SU-DHL-6 (cell line): ENCODE measurements around the gene GGA1.

ENCODE experiments used
- H2AFZ ChIP-seq: fragments of 200-600 bp; sonication (generic); 2 replicates; pipeline ENCODE4 v1.6.1; 2014; ENCODE audit warnings: low read depth, mild to moderate bottlenecking, moderate library complexity, mixed read lengths, antibody characterized with exemption, low read length; ENCODE audit not compliant: severe bottlenecking
- H3F3A ChIP-seq: fragments of 200-600 bp; shearing (Covaris generic); 2 replicates; pipeline ENCODE4 v1.6.0; 2016; ENCODE audit warnings: antibody characterized with exemption, mild to moderate bottlenecking; ENCODE audit not compliant: insufficient read depth
- H3K27ac ChIP-seq: fragments of 200-600 bp; sonication (generic); 2 replicates; pipeline ENCODE4 v1.5.1; 2016; ENCODE audit warnings: low read depth, mild to moderate bottlenecking, low read length, moderate library complexity, mixed read lengths
- H3K27me3 ChIP-seq: fragments of 200-600 bp; sonication (generic), shearing (Covaris generic); 2 replicates; pipeline ENCODE4 v1.6.0; 2014; ENCODE audit warnings: mild to moderate bottlenecking, low read length
- H3K36me3 ChIP-seq: fragments of 200-600 bp; sonication (generic); 2 replicates; pipeline ENCODE4 v1.6.1; 2014; ENCODE audit warnings: mild to moderate bottlenecking, low read length, mixed read lengths
- H3K4me2 ChIP-seq: fragments of 300-600, 200-600 bp; shearing (Covaris generic), sonication (generic); 2 replicates; pipeline ENCODE4 v1.6.0; 2014; ENCODE audit warnings: low read length, low read depth, mild to moderate bottlenecking; ENCODE audit not compliant: poor library complexity, severe bottlenecking
- H3K4me3 ChIP-seq: fragments of 200-600 bp; sonication (generic); 2 replicates; pipeline ENCODE4 v1.5.1; 2014; ENCODE audit warnings: antibody characterized with exemption, low read length, mild to moderate bottlenecking, mixed read lengths; ENCODE audit not compliant: insufficient read depth, poor library complexity, severe bottlenecking
- H3K79me2 ChIP-seq: fragments of 200-600 bp; sonication (generic); 2 replicates; pipeline ENCODE4 v1.6.1; 2014; ENCODE audit warnings: mild to moderate bottlenecking, low read length, moderate library complexity; ENCODE audit not compliant: insufficient read depth
- H3K9ac ChIP-seq: fragments of 200-600 bp; sonication (generic); 2 replicates; pipeline ENCODE4 v1.7.0; 2014; ENCODE audit warnings: mild to moderate bottlenecking, low read length
- H3K9me2 ChIP-seq: fragments of 200-600 bp; sonication (generic); replicated peaks from 2 replicates; pipeline ENCODE4 v1.6.1; 2014; ENCODE audit warnings: low read length; ENCODE audit not compliant: insufficient read depth
- H3K9me3 ChIP-seq: fragments of 200-600 bp; sonication (generic); 2 replicates; pipeline ENCODE4 v1.6.1; 2014; ENCODE audit warnings: low read length, mixed read lengths; ENCODE audit not compliant: insufficient read depth
- H4K20me1 ChIP-seq: fragments of 200-600 bp; sonication (generic); 2 replicates; pipeline ENCODE4 v1.6.1; 2014; ENCODE audit warnings: low read depth, mild to moderate bottlenecking, antibody characterized with exemption, low read length, moderate library complexity, mixed read lengths
- EZH2phosphoT487 ChIP-seq: fragments of 200-600 bp; sonication (generic), shearing (Covaris generic); conservative IDR thresholded peaks from 2 replicates; pipeline ENCODE4 v1.6.1; 2018; ENCODE audit warnings: mild to moderate bottlenecking, antibody characterized with exemption, low read length, moderate library complexity, mixed read lengths
- TF ChIP-seq, protein P1 (sequence below): fragments of 200-600 bp; sonication (generic); IDR thresholded peaks from one replicate; pipeline ENCODE4 v1.5.1; 2017; ENCODE audit warnings: antibody characterized with exemption, mild to moderate bottlenecking, low read length, moderate library complexity; ENCODE audit not compliant: insufficient read depth, poor library complexity, severe bottlenecking

GGA1 gene

DNA sequence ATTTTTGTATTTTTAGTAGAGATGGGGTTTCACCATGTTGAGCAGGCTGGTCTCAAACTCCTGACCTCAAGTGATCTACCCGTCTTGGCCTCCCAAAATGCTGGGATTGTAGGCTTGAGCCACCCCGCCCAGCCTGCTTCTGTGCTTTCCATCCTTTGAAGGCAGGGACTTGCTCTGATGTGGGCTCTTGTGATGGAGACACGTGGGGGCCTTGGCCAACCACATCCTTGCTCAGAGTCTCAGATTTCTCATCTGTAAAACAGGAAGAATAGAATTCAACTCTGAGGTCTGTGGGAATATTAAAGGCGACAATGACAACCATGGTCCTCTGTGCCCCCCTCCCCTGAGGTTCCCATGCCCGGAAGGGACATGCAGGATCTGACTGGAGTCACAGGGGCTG lies 3.8 kb upstream of the GGA1 start:
- Histone ChIP-seq H3K9me3 (no peaks in the 10 kb centered on the region), H3K27ac (no peak overlapping the region), H3K4me3 (no peak overlapping the region), H3K36me3 (no peaks in the 10 kb centered on the region), H3K4me2 (no peak overlapping the region), H3K27me3 (no peaks in the 10 kb centered on the region), H3K9ac (no peak overlapping the region), H3K79me2 (peaks cover 10% of the 10 kb centered on the region), H4K20me1 (no peaks in the 10 kb centered on the region), H3K9me2 (no peaks in the 10 kb centered on the region), H2AFZ (no peak overlapping the region), H3F3A (peaks cover 20% of the 10 kb centered on the region)
- TF ChIP-seq, protein P1, sequence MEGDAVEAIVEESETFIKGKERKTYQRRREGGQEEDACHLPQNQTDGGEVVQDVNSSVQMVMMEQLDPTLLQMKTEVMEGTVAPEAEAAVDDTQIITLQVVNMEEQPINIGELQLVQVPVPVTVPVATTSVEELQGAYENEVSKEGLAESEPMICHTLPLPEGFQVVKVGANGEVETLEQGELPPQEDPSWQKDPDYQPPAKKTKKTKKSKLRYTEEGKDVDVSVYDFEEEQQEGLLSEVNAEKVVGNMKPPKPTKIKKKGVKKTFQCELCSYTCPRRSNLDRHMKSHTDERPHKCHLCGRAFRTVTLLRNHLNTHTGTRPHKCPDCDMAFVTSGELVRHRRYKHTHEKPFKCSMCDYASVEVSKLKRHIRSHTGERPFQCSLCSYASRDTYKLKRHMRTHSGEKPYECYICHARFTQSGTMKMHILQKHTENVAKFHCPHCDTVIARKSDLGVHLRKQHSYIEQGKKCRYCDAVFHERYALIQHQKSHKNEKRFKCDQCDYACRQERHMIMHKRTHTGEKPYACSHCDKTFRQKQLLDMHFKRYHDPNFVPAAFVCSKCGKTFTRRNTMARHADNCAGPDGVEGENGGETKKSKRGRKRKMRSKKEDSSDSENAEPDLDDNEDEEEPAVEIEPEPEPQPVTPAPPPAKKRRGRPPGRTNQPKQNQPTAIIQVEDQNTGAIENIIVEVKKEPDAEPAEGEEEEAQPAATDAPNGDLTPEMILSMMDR: no peak
- no peak for TF ChIP-seq EZH2phosphoT487

DNA sequence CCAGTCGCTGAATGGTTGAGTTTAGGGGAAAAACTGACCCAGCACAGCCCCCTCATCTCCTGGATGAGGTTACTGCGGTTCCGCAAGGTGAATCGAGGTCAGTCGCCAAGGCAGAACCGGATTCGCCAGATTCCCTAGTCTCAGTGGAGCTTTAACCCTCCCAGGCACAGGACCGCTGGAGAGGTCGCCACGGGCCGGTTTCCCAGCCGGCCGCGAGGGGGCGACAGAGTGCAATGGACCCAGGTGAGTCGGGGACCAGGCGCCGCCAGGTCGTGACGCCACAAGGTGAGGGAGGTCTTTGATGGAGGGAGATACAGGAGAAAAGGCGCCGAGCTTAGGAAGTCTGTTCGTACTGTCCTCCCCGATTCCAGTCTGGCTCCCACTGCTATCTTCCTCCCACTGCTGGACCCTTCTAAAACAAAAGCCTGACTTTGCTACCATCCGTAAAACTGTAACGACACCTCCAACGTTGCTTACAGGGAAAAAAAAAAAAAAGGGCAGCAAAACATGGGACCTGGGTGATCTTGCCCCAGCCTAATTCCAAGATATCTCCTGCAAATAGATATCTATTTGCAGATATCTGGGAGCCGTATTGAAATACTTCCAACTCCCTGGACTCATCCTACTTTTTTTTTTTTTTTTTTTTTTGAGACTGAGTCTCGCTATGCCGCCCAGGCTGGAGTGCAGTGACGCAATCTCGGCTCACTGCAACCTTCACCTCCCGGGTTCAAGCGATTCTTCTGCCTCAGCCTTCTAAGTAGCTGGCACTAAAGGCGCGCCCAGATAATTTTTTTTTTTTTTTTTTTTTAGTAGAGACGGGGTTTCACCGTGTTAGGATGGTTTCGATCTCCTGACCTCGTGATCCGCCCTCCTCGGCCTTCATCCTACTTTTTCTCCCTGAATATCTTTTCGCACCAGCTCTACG lies 1.4 kb upstream of the GGA1 start:
- Histone ChIP-seq H4K20me1 (no peaks in the 10 kb centered on the region), H3K27me3 (no peaks in the 10 kb centered on the region)

DNA sequence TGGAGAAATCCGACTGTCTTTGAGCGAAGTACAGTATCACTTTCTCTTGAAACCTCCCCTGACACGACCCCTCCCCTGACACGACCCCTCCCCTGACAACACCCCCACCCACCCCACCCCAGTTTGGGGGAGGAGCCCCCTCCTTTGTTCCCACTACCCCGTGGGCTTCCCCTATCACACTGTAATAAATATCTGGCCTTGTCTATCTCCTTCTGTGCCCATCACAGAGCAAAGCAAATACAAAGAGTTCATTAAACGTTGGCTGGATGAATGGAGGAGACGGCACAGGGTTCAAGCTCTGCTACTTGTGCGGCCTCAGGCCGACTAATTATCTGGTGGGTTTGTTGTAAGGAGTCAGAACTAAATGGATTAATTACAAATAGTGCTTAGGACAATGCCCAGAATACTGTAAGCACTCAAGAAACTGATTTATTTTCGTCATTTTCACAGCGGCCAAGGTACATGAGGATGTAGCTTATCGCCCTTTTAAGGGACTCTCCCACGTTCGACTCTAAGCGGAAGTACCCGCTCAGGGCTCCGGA lies 628 bp upstream of the GGA1 start:
- H3K27me3 ChIP-seq: no peaks in the 10 kb centered on the region
- H3K79me2 ChIP-seq: peaks cover 30% of the 10 kb centered on the region
- H3K9me2 ChIP-seq: no peaks in the 10 kb centered on the region
- no peaks in the 10 kb centered on the region for H4K20me1 ChIP-seq
- peak overlapping the region; percentile 82 for H3K4me2 ChIP-seq
- TF ChIP-seq, protein P1: no peak
- TF ChIP-seq EZH2phosphoT487: no peak
- H3F3A ChIP-seq: peaks cover 20% of the 10 kb centered on the region
- peak overlapping the region; percentile 88 for H3K4me3 ChIP-seq
- no peaks in the 10 kb centered on the region for H3K9me3 ChIP-seq
- peak overlapping the region; percentile 86 for H3K9ac ChIP-seq
- no peaks in the 10 kb centered on the region for H3K36me3 ChIP-seq
- H3K27ac ChIP-seq: peak overlapping the region; percentile 95
- peak overlapping the region; percentile 98 for H2AFZ ChIP-seq

More for the DNA sequence above, 1.4 kb upstream of the GGA1 start:
- H3K27ac ChIP-seq: peak overlapping the region; percentile 95
- H2AFZ ChIP-seq: peak overlapping the region; percentile 77
- peaks cover 20% of the 10 kb centered on the region for H3F3A ChIP-seq
- no peaks in the 10 kb centered on the region for H3K9me2 ChIP-seq
- no peaks in the 10 kb centered on the region for H3K36me3 ChIP-seq
- peak overlapping the region; percentile 24 for H3K9ac ChIP-seq
- TF ChIP-seq, protein P1: peak; percentile 99
- no peak for TF ChIP-seq EZH2phosphoT487
- peak overlapping the region; percentile 82 for H3K4me2 ChIP-seq
- H3K79me2 ChIP-seq: peaks cover 30% of the 10 kb centered on the region
- no peaks in the 10 kb centered on the region for H3K9me3 ChIP-seq
- H3K4me3 ChIP-seq: peak overlapping the region; percentile 30
